HG02588 (cell line): ENCODE measurements around the gene PRSS57.
"Not testable (repeated sequence)": the region's sequence is repeated elsewhere in the genome, so short reads cannot be mapped to it uniquely, and the experiment has no call there.

Experiments
- ATAC-seq: cut with Tn5 transposase; IDR thresholded peaks from one replicate; pipeline ENCODE4 v1.9.1; 2021; ENCODE audit warnings: mild to moderate bottlenecking, moderate library complexity; ENCODE audit not compliant: unreplicated experiment

PRSS57 gene

GRCh38 chr19:695352-695949 lies at the start of gene PRSS57:
PRSS57 (minus strand) TSS chr19:695452; CDS start chr19:695430, 22 bp downstream.
- ATAC-seq: no peak

- ATAC-seq: no peak
Measured at GRCh38 chr19:743168-743687, 48.0 kb upstream of the PRSS57 start.

GRCh38 chr19:742540-743075 lies 47.4 kb upstream of the PRSS57 start:
- ATAC-seq: no peak

- no peak for ATAC-seq
Measured at GRCh38 chr19:741506-742131, 46.4 kb upstream of the PRSS57 start.

GRCh38 chr19:740816-741505 lies 45.7 kb upstream of the PRSS57 start:
- not testable (repeated sequence) for ATAC-seq

- ATAC-seq: no peak
Measured at GRCh38 chr19:739998-740715, 44.9 kb upstream of the PRSS57 start.

- no peak for ATAC-seq
Measured at GRCh38 chr19:738509-739128, 43.4 kb upstream of the PRSS57 start.

GRCh38 chr19:737591-738093 lies 42.4 kb upstream of the PRSS57 start:
- ATAC-seq: no peak

GRCh38 chr19:736125-736524 lies 40.9 kb upstream of the PRSS57 start:
- no peak for ATAC-seq

- ATAC-seq: no peak
Measured at GRCh38 chr19:734716-735115, 39.5 kb upstream of the PRSS57 start.

GRCh38 chr19:732148-733069 lies 37.2 kb upstream of the PRSS57 start:
- ATAC-seq: no peak

GRCh38 chr19:731000-731399 lies 35.7 kb upstream of the PRSS57 start:
- no peak for ATAC-seq

GRCh38 chr19:729965-730668 lies 34.9 kb upstream of the PRSS57 start:
- ATAC-seq: no peak

GRCh38 chr19:729564-729963 lies 34.3 kb upstream of the PRSS57 start:
- ATAC-seq: not testable (repeated sequence)

GRCh38 chr19:728011-728410 lies 32.8 kb upstream of the PRSS57 start:
- ATAC-seq: no peak

- no peak for ATAC-seq
Measured at GRCh38 chr19:726993-727956, 32.0 kb upstream of the PRSS57 start.

- no peak for ATAC-seq
Measured at GRCh38 chr19:725461-726089, 30.3 kb upstream of the PRSS57 start.
